Testis (tissue), 3 donors: ENCODE results near the gene IL1RAPL2. TPM values are rescaled to one million over a fixed set of nuclear protein-coding genes. Genes with fewer than 3 reads are reported as not detected.

Experiments
- DNase-seq: peaks from one replicate; pipeline ENCODE4 v3.0.0-alpha.2; 2019
- H3K27ac ChIP-seq, 2 donors: fragments of 200-600 bp; sonication (generic); one replicate each; pipeline ENCODE4 v1.5.1; 2019
- H3K27me3 ChIP-seq: fragments of 200-600 bp; sonication (generic); one replicate; pipeline ENCODE4 v1.5.1; 2019
- H3K36me3 ChIP-seq: fragments of 200-600 bp; sonication (generic); one replicate; pipeline ENCODE4 v1.5.1; 2017; ENCODE audit warnings: low read depth; ENCODE audit errors: missing control alignments
- H3K4me1 ChIP-seq: fragments of 200-600 bp; sonication (generic); one replicate; pipeline ENCODE4 v1.5.1; 2019
- H3K4me3 ChIP-seq, 2 donors: fragments of 200-600 bp; sonication (generic); one replicate each; pipeline ENCODE4 v1.5.1; 2017 to 2019
- H3K9me3 ChIP-seq: fragments of 200-600 bp; sonication (generic); one replicate; pipeline ENCODE4 v1.5.1; 2017
- POLR2A ChIP-seq: fragments of 450-650 bp; IDR thresholded peaks from one replicate; pipeline ENCODE4 v1.6.1; 2017; ENCODE audit warnings: antibody characterized with exemption, mild to moderate bottlenecking, moderate library complexity
- WGBS, 2 donors: methylation state at CpG; one replicate each; pipeline ENCODE4 v1.1.5; 2018; 5-methylcytosine and 5-hydroxymethylcytosine counted together
- intact Hi-C: fragments of 100-400 bp; cut with DNase I; formaldehyde crosslinking; loops from one replicate; pipeline ENCODE4 v1.15.1; 2023; ENCODE audit warnings: low total_unique reads
- polyA plus RNA-seq: library from polyadenylated mRNA; stranded (reverse); fragments of 350-450 nt; fragmentation: Illumina TruSeq; extraction: RNeasy Lipid Tissue Mini Kit (QIAGEN cat#74804); gene quantifications from one replicate; pipeline ENCODE4 v1.2.3, GENCODE V29; 2014; ENCODE audit warnings: low read depth, low replicate concordance; ENCODE audit not compliant: insufficient read depth
- total RNA-seq, 2 donors: library from RNA; depleted of rRNA; stranded (reverse); fragments of >200 nt; gene quantifications; one replicate each; pipeline ENCODE4 v1.2.3, GENCODE V29; 2016
- TF ChIP-seq, protein P1 (sequence below), 3 experiments: fragments of 450-650 bp in 2 of 3; fragments of 200-600 bp in 1 of 3; sonication (generic) in 1 of 3; IDR thresholded peaks; one replicate each; pipeline ENCODE4 v1.5.1; 2016 to 2019; ENCODE audit warnings: antibody characterized with exemption in 3 of 3, mild to moderate bottlenecking in 2 of 3, moderate library complexity in 1 of 3

The IL1RAPL2 gene
- total and polyA plus RNA-seq, 3 donors from 2014 or later = 0.47 to 1.3 (median 1.2) TPM

GRCh38 chrX:104742355-104742754, 176.4 kb downstream of the IL1RAPL2 start:
- Histone ChIP-seq H3K27ac (no peak overlapping the region), H3K4me1 (no peaks in the 10 kb centered on the region), H3K9me3 (no peaks in the 10 kb centered on the region), H3K27me3 (no peaks in the 10 kb centered on the region), H3K36me3 (no peaks in the 10 kb centered on the region), H3K4me3 (no peak overlapping the region)
- intact Hi-C loops = no loop called here
- no peak for DNase-seq
- no peak for TF ChIP-seq POLR2A
- TF ChIP-seq, protein P1, sequence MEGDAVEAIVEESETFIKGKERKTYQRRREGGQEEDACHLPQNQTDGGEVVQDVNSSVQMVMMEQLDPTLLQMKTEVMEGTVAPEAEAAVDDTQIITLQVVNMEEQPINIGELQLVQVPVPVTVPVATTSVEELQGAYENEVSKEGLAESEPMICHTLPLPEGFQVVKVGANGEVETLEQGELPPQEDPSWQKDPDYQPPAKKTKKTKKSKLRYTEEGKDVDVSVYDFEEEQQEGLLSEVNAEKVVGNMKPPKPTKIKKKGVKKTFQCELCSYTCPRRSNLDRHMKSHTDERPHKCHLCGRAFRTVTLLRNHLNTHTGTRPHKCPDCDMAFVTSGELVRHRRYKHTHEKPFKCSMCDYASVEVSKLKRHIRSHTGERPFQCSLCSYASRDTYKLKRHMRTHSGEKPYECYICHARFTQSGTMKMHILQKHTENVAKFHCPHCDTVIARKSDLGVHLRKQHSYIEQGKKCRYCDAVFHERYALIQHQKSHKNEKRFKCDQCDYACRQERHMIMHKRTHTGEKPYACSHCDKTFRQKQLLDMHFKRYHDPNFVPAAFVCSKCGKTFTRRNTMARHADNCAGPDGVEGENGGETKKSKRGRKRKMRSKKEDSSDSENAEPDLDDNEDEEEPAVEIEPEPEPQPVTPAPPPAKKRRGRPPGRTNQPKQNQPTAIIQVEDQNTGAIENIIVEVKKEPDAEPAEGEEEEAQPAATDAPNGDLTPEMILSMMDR (IDR thresholded peaks at IDR 0.05) = no peak

- no peaks in the 10 kb centered on the region for H3K4me1 ChIP-seq
- H3K9me3 ChIP-seq = no peaks in the 10 kb centered on the region
- TF ChIP-seq POLR2A = no peak
- TF ChIP-seq, protein P1 (IDR thresholded peaks at IDR 0.05) = no peak
- WGBS, 2 donors = 75 to 79% methylated on average over 1 of the region's 1 CpG
- H3K4me3 ChIP-seq = no peak overlapping the region
- intact Hi-C loops = no loop called here
- DNase-seq = no peak
- H3K27ac ChIP-seq = no peak overlapping the region
- H3K36me3 ChIP-seq = no peaks in the 10 kb centered on the region
- H3K27me3 ChIP-seq = no peaks in the 10 kb centered on the region
Measured at GRCh38 chrX:104745152-104745551, 179.2 kb downstream of the IL1RAPL2 start.

- H3K9me3 ChIP-seq = no peaks in the 10 kb centered on the region
- DNase-seq = no peak
- H3K4me1 ChIP-seq = no peaks in the 10 kb centered on the region
- no peak overlapping the region for H3K27ac ChIP-seq
- intact Hi-C loops = no loop called here
- H3K27me3 ChIP-seq = no peaks in the 10 kb centered on the region
- 58 to 62% methylated on average over 2 of the region's 2 CpGs for WGBS, 2 donors
- H3K36me3 ChIP-seq = no peaks in the 10 kb centered on the region
- TF ChIP-seq, protein P1 (IDR thresholded peaks at IDR 0.05) = no peak
- TF ChIP-seq POLR2A = no peak
- no peak overlapping the region for H3K4me3 ChIP-seq
Measured at GRCh38 chrX:104749951-104750610, 184.1 kb downstream of the IL1RAPL2 start.

- DNase-seq = no peak
- intact Hi-C loops = no loop called here
- Histone ChIP-seq H3K4me1 (no peaks in the 10 kb centered on the region), H3K27ac (no peak overlapping the region), H3K4me3 (no peak overlapping the region), H3K9me3 (no peaks in the 10 kb centered on the region), H3K36me3 (no peaks in the 10 kb centered on the region), H3K27me3 (no peaks in the 10 kb centered on the region)
- TF ChIP-seq, protein P1 (IDR thresholded peaks at IDR 0.05) = no peak
- TF ChIP-seq POLR2A = no peak
Measured at GRCh38 chrX:104762641-104763040, 196.6 kb downstream of the IL1RAPL2 start.

GRCh38 chrX:104789784-104790183, 223.8 kb downstream of the IL1RAPL2 start:
- Histone ChIP-seq H3K36me3 (no peaks in the 10 kb centered on the region), H3K9me3 (no peaks in the 10 kb centered on the region), H3K4me3 (no peak overlapping the region), H3K27me3 (no peaks in the 10 kb centered on the region), H3K4me1 (no peaks in the 10 kb centered on the region), H3K27ac (no peak overlapping the region)
- intact Hi-C loops = no loop called here
- no peak for DNase-seq
- TF ChIP-seq POLR2A = no peak
- TF ChIP-seq, protein P1 (IDR thresholded peaks at IDR 0.05) = no peak
